Measurements from ENCODE around the gene CACNB2. TPM values are rescaled to one million over a fixed set of nuclear protein-coding genes. Genes with fewer than 3 reads are reported as not detected.

Gene CACNB2
- total RNA-seq, 1 experiment from 2014 or later, result not detected

DNA sequence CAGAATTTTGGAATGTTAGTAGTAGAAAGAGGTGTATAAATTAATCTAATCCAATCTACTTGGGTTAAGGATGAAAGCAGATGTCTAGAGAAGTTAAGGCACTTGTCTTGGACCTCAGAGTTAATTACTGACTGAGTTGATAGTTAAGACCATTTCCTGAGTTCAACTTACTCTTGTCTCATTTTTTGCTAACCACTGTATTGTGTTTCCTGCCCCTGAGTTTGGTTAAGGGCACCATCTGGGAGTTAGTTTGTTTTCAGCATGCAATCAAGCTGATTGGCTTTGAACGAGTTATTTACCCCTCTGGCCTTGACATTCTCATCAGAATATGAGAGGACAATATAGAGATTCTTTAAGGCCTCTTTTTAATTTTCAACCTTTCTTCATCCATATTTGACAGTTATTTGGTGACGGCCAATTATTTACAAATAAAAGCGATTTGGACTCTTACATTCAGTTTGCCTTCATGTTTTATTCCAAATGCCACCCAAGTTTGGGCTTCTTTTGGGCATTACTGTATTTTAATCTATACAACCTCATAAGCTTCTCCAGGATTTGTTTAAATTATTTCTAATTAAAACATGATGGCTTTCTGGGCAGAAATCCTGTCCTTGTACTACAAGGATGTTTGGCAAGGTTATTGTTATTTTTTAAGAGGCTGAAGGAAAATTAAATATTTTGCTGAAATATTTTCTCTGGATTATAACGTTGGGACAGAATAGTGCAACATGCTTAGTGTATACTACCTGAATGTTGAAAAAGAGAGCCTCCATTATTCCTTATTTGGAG is 225.0 kb downstream of the CACNB2 start:
- DNase-seq, result no peak
- Mint-ChIP-seq H3K27ac (ENCODE audit: unreplicated experiment) (no peak overlapping the region), H3K36me3 (ENCODE audit: insufficient read depth, unreplicated experiment) (no peaks in the 10 kb centered on the region), H3K4me1 (ENCODE audit: low read depth, unreplicated experiment) (no peaks in the 10 kb centered on the region), H3K27me3 (ENCODE audit: unreplicated experiment) (no peaks in the 10 kb centered on the region), H3K9me3 (ENCODE audit: low read depth, unreplicated experiment) (peaks cover 3% of the 10 kb centered on the region), H3K4me3 (ENCODE audit: low read depth, unreplicated experiment) (no peak overlapping the region)
- BruUV-seq (replicated peaks), result no TSS peak
- CTCF ChIA-PET, result no interaction called here
- TF ChIP-seq, protein P1, sequence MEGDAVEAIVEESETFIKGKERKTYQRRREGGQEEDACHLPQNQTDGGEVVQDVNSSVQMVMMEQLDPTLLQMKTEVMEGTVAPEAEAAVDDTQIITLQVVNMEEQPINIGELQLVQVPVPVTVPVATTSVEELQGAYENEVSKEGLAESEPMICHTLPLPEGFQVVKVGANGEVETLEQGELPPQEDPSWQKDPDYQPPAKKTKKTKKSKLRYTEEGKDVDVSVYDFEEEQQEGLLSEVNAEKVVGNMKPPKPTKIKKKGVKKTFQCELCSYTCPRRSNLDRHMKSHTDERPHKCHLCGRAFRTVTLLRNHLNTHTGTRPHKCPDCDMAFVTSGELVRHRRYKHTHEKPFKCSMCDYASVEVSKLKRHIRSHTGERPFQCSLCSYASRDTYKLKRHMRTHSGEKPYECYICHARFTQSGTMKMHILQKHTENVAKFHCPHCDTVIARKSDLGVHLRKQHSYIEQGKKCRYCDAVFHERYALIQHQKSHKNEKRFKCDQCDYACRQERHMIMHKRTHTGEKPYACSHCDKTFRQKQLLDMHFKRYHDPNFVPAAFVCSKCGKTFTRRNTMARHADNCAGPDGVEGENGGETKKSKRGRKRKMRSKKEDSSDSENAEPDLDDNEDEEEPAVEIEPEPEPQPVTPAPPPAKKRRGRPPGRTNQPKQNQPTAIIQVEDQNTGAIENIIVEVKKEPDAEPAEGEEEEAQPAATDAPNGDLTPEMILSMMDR (IDR thresholded peaks at IDR 0.05; ENCODE audit: unreplicated experiment), result no peak
- intact Hi-C loops (cut with micrococcal nuclease; ENCODE audit: unreplicated experiment), result no loop called here

DNA sequence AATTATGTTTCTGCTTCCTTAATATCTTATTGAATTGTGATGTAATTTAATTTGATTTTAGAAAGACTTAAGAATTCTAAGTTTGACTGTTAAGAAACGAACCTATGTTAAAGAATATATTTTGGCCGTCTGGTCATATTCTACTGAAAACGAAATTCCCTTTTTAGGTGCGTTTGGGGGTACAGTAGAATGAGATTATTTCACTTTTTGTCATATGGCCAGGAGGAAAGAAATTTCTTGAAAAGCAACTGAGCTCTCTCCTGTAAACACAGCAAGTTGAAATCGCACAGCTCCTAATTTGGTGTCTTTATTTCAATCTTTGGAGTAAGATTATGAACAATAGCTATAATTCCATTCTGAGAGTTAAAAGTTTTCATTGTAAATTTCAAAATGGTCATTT is 227.6 kb downstream of the CACNB2 start:
- Mint-ChIP-seq H3K4me1 (ENCODE audit: low read depth, unreplicated experiment) (no peaks in the 10 kb centered on the region), H3K27me3 (ENCODE audit: unreplicated experiment) (no peaks in the 10 kb centered on the region), H3K27ac (ENCODE audit: unreplicated experiment) (no peak overlapping the region), H3K9me3 (ENCODE audit: low read depth, unreplicated experiment) (peaks cover 3% of the 10 kb centered on the region), H3K36me3 (ENCODE audit: insufficient read depth, unreplicated experiment) (no peaks in the 10 kb centered on the region), H3K4me3 (ENCODE audit: low read depth, unreplicated experiment) (no peak overlapping the region)
- CTCF ChIA-PET, result no interaction called here
- intact Hi-C loops (cut with micrococcal nuclease; ENCODE audit: unreplicated experiment), result no loop called here
- no TSS peak for BruUV-seq (replicated peaks)
- DNase-seq, result no peak
- TF ChIP-seq, protein P1 (IDR thresholded peaks at IDR 0.05; ENCODE audit: unreplicated experiment), result no peak

DNA sequence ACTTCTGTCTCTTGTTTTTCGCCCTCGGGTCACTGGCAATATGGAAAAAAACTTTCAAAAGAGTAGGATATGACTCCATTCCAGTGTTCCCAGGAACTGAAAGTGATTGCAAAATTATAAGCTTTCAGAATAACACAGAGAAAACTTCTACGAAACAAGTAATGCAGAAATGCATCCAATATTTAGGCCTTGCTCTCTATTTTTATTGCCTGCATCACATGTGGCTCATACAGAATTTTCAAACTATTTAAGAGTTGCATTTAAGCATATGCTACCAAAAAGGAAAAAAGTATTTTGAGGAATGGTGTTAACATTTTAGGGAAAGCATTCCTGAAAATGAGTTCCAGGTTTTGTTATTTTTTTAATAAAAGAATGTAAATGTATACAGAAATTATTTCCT is 228.0 kb downstream of the CACNB2 start:
- Mint-ChIP-seq H3K36me3 (ENCODE audit: insufficient read depth, unreplicated experiment) (no peaks in the 10 kb centered on the region), H3K4me3 (ENCODE audit: low read depth, unreplicated experiment) (no peak overlapping the region), H3K27me3 (ENCODE audit: unreplicated experiment) (no peaks in the 10 kb centered on the region), H3K9me3 (ENCODE audit: low read depth, unreplicated experiment) (peaks cover 3% of the 10 kb centered on the region), H3K27ac (ENCODE audit: unreplicated experiment) (no peak overlapping the region), H3K4me1 (ENCODE audit: low read depth, unreplicated experiment) (no peaks in the 10 kb centered on the region)
- TF ChIP-seq, protein P1 (IDR thresholded peaks at IDR 0.05; ENCODE audit: unreplicated experiment), result no peak
- DNase-seq, result no peak
- intact Hi-C loops (cut with micrococcal nuclease; ENCODE audit: unreplicated experiment), result no loop called here
- CTCF ChIA-PET, result no interaction called here
- no TSS peak for BruUV-seq (replicated peaks)

DNA sequence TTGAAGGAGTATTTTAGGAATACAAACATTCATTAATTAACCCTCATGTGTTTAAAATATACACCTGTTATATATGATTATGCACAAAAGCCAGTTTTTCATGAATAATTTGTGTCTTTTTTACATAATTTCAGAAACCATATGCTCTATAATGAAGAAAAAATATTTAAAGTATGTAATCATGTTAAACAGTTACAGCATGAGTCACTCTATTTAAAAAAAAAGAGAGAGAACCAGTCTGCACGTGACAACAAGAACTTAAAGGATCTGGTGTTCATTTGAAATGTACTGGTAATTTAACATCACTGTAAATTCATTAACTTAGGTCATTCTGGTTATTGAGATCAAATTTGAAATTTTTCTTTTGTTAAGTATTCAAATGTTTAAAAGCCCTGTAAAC is 228.5 kb downstream of the CACNB2 start:
- intact Hi-C loops (cut with micrococcal nuclease; ENCODE audit: unreplicated experiment), result no loop called here
- CTCF ChIA-PET, result no interaction called here
- Mint-ChIP-seq H3K9me3 (ENCODE audit: low read depth, unreplicated experiment) (peaks cover 3% of the 10 kb centered on the region), H3K4me1 (ENCODE audit: low read depth, unreplicated experiment) (no peaks in the 10 kb centered on the region), H3K27ac (ENCODE audit: unreplicated experiment) (no peak overlapping the region), H3K27me3 (ENCODE audit: unreplicated experiment) (no peaks in the 10 kb centered on the region), H3K36me3 (ENCODE audit: insufficient read depth, unreplicated experiment) (no peaks in the 10 kb centered on the region), H3K4me3 (ENCODE audit: low read depth, unreplicated experiment) (no peak overlapping the region)
- no TSS peak for BruUV-seq (replicated peaks)
- TF ChIP-seq, protein P1 (IDR thresholded peaks at IDR 0.05; ENCODE audit: unreplicated experiment), result no peak
- no peak for DNase-seq

All from Calu3 (cell line).